22Rv1 (cell line): Measurements from ENCODE around the gene SEMA5A.

ENCODE experiments used
- CTCF ChIP-seq: fragments of 450-650 bp; IDR thresholded peaks from 2 replicates; pipeline ENCODE4 v1.5.1; 2017; ENCODE audit warnings: mild to moderate bottlenecking
- ZFX ChIP-seq: fragments of 450-650 bp; IDR thresholded peaks from 2 replicates; pipeline ENCODE4 v1.6.1; 2017; ENCODE audit warnings: antibody characterized with exemption, borderline replicate concordance

GRCh38 chr5:9499498-9499876, 46.4 kb downstream of the SEMA5A start:
- TF ChIP-seq CTCF (no peak), ZFX (no peak)
